GM18870 (cell line): Measurements from ENCODE around the gene KCNK17.

ENCODE experiments used
- ATAC-seq: cut with Tn5 transposase; IDR thresholded peaks from one replicate; pipeline ENCODE4 v1.9.1; 2021; ENCODE audit warnings: moderate library complexity; ENCODE audit not compliant: unreplicated experiment

KCNK17 gene

DNA sequence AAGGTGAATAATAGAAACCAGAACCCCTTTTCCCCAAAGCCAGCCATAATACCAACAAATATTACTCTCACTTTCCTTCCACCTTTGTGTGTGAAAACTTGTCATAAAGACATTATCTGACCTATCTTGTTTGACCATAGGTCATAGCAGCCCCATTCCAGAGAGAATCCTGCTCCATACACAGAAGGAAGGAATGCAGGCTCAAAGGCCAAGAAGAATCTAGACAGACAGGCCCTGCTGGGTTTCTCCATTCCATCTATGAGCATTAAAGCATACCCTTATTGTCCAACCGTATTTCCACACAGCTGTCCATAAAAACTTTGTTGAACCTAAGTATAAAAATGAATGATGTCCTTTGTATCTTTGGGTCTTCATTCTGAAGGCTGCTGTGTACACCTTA, 44.3 kb downstream of the KCNK17 start:
- ATAC-seq = no peak

- ATAC-seq = no peak
Observed at GRCh38 chr6:39268721-39269120, 45.5 kb downstream of the KCNK17 start.

- no peak for ATAC-seq
Observed at GRCh38 chr6:39268171-39268570, 46.0 kb downstream of the KCNK17 start.

- no peak for ATAC-seq
Observed at GRCh38 chr6:39266782-39267355, 47.4 kb downstream of the KCNK17 start.

- ATAC-seq = no peak
Observed at GRCh38 chr6:39266375-39266774, 47.8 kb downstream of the KCNK17 start.

- no peak for ATAC-seq
Observed at GRCh38 chr6:39263303-39264037, 50.7 kb downstream of the KCNK17 start.

GRCh38 chr6:39261751-39262150, 52.5 kb downstream of the KCNK17 start:
- ATAC-seq = no peak

- no peak for ATAC-seq
Observed at GRCh38 chr6:39260953-39261352, 53.3 kb downstream of the KCNK17 start.

DNA sequence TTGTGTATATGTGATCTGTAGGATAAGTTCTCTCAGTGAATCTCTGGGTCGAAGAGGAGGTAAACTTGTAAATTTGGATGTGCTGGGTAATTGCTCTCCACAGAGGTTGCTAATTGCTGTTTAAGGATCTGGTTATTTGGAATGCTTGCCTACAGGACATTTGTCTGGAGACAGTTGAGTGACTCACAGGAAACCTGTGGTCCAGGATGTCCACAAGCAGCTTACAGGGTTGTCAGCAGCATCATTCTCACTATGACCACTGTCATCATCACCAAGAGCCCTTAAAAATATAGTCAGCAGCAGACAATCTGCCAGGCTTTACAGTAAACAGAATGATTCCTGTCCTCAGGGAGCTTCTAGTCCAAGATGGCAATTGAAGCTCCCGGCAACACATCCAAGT, 53.8 kb downstream of the KCNK17 start:
- no peak for ATAC-seq

DNA sequence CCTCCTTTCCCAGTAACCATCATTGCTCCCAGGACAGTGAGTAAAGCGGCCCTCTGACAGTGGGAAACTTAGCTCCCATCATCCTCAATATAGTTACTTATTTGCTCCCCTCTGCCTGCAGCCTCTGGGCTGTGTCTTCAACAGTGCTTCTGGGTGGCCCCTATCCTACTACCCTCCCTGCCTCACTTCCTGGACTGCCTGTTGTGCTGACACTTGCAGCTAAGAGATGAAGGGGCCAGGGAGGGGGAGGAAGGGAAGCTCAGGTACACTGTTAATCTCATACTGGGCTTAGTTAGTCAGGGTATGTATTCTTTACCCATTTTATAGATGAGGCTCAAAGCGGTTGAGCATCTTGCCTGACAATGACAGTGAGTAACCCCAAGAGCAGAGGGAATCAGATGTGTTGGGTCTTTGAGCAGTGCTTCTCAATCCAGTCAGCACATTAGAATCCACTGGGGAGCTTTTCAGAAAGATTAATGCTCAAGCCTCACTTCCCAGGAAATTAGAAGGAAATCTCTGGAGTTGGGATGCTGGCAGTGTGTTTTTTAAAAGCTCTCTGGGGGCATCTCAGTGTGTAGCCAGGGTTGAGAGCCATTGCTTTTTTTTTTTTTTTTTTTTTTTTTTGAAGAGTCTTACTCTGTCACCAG, 57.8 kb downstream of the KCNK17 start:
- ATAC-seq = no peak

GRCh38 chr6:39254999-39255535, 59.2 kb downstream of the KCNK17 start:
- ATAC-seq = no peak

GRCh38 chr6:39251406-39251805, 62.8 kb downstream of the KCNK17 start:
- ATAC-seq = no peak

GRCh38 chr6:39250507-39250906, 63.7 kb downstream of the KCNK17 start:
- no peak for ATAC-seq

GRCh38 chr6:39249278-39249677, 64.9 kb downstream of the KCNK17 start:
- ATAC-seq = no peak
